Measurements from ENCODE around the gene LTBP1.
A peak's percentile ranks its signal among the peaks of the same experiment; 100 is the strongest.
"Not testable (repeated sequence)": the region's sequence is repeated elsewhere in the genome, so short reads cannot be mapped to it uniquely, and the experiment has no call there.

LTBP1 gene

DNA sequence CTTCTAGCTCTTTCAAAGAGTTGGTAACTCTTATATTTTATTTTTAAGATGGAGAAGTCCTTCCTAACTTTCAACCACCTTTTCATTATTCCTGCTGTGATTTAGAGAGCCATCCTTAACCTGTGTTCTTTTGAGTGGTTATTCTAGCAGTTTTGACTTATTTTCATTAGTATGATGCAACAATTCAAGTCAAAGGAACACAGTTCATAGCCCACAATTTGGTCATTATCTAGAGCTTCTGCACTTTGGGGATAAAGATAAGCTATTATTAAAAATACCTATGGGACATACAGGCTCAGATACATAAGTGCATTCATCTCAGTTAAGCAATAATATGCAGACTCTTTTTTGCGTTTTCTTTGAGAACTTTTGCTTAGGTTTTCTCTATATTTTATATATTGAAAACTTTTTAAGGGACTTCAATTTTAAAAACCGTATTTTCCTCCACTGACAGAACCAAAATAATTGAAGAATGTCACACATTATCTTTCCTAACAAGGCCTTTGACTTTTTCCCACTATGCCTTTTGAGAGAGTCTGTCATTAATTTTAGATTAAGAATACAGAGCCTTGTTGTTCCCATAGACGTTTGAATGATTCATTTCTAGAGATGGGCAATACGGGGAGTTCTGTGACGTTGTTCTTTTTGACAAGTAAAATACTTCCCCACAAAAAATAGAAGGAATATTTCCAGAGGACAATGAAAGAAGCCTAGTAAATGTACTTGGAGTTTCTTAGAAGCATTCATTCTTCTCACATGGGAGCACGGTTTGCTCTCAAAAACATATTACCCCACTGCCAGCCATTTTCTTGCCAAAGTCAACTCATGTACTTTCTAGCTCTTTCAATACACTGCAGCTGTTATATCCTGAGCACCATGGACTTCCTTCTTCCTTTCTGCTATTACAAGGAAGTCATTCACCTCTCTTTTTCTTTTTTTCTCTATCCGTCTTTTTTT lies 486.8 kb downstream of the LTBP1 start:
- DNase-seq (ENCODE audit: low spot score): no peak

DNA sequence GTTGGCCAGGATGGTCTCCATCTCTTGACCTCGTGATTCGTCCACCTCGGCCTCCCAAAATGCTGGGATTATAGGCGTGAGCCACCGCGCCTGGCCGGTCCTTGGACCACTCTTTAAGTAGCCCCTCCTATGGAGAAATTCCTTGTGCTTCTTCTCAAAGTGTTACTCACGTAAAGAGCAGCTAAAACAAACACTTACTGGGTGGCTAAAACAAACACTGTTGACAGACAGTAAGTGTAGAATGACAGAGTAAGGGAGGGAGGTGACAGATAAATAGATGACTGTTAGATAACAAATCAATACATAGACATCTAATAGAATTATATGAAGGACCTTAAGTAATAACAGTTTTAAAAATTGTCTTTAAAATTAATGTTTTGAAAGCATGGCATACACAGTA lies 488.8 kb downstream of the LTBP1 start:
- DNase-seq (ENCODE audit: low spot score): no peak

DNA sequence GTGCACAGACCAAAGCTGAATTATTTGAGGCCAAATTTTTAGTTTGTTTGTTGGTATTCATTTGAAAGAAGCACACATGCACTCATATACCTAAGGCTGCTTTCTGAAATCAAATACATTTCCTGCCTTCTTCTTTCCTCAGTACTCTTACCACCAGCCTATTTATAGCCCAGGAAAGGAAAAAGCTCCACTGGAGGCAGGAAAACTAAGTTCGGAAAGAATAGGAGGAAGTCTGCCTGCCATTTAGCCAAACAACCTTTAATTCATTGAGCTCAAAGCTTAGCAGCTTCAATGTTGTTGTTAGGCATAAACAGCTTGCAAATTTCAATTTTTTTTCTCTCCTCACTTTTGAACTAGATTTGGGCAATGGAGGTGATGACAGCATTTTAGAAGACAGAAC lies 489.3 kb downstream of the LTBP1 start:
- DNase-seq (ENCODE audit: low spot score): no peak

DNA sequence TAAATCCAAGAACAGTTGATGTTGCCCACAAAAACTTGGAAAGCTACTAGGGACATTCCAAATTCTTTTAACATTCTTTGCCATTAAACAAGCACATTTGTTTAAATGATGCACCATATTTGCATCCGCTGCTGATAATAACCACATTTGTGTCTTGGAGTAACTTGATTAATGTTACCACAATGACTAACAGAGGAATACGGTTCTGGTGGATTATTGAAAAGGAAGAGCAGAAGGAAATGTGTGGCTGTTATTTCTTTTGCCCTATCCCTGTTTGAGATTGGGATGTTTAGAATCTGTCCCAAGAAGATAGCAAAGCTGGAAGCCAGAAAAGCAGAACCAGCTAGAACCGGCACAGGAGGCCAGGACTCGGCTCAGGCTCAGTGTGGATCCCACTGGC lies 490.5 kb downstream of the LTBP1 start:
- no peak for DNase-seq (ENCODE audit: low spot score)

DNA sequence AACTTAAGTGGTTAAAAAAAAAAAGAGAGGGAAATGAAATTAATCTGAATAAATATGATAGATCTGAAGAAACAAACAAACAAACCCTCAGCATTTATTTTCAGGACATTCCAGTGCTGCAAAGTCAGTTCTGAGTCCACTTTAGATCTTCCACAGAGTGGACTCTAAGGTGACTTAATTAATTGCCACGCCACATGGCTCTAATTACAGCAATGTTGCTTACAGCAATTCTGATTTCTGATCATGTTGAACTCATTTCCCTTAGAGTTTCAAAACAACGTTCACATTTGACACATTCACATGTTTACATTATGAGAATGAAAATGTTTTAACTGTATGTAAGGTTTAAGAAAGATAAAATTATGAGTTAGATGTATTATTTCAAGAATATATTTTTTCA lies 491.1 kb downstream of the LTBP1 start:
- no peak for DNase-seq (ENCODE audit: low spot score)

DNA sequence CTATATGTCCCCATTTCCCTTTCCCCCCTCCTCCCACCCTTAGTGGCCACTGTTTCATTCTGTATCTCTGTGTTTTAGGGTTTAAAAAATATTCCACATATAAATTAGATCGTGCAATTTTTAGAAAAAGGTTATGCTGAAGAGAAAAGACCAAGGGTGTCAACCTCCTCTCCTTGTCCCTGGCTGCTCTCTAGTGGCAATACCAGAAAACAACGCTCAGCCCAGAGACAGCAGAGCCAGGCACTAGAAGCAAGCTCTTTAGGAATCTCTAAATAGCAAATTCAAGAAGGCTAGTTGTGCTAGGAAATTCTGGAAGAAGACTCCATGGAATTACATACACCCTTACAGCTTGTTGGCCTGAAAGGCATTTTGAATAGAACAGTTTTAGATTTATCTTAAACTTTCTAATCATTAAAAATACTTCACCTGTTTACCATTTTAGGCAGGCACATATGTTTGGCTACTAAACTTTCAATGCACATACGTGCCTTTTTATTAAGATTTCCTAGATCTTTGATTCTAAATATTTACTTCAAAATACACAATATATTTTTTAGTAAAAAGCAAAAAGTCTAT lies 494.6 kb downstream of the LTBP1 start:
- peak; percentile 49 for DNase-seq (ENCODE audit: low spot score)

DNA sequence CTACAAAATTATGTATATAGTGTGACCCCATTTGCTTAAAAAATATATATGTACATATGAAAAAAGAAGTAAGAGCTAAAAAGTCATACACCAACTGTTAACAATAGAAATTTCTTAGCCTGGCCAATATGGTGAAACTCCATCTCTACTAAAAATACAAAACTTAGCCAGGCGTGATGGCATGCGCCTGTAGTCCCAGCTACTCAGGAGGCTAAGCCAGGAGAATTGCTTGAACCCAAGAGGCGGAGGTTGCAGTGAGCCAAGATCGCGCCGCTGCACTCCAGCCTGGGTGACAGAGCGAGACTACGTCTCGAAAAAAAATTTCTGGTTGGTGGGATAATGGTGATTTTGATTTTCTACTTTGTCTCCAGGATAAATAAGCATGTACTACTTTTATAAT lies 495.3 kb downstream of the LTBP1 start:
- DNase-seq (ENCODE audit: low spot score): not testable (repeated sequence)

DNA sequence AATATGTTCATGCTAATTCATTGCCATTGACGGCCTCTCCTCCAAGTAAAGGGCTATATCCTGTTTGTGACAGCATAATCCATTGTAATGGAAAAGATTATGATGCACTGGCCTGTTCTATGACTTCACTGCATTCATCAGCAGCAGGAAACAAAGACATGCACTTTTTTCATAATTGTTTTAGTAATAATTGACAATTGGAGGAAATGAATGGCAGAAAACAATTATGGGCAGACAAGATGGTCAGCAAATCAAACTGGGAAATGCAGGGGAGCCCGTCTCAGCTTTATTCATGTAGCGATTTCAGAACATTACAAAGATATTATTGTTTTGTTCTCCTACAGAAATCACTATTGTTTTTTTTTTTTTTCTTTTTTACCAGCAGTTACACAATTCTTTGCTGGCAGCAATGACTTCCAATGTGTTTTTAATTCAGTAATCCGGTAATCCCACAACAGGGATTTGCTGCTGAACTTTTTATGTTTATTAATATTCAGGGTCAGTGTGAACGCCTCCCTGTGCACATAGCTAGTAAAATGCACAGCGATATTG lies 495.9 kb downstream of the LTBP1 start:
- DNase-seq (ENCODE audit: low spot score): no peak

DNA sequence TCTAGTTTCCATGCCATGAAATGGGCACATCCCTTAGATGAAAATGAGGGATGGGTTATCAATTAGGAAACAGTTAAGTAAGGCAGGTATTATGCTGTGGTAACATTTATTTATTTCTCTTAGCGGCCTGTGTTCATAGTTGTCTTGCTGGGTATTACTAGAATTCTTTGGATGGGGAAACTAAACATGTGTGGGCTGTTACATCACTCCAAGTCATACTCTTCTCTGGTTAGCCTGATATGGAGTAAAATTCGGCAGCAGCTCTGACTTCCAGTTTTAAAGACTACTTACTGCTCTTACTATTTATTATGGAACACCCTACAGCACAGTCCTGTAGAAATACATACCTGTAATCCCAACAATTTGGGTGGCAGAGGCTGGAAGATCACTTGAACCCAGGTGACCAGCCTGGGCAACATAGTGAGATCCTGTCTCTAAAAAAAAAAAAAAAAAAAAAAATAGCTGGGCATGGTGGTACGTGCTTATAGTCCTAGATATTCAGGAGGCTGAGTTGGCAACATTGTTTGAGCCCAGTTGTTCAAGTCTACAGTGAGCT lies 496.6 kb downstream of the LTBP1 start:
- no peak for DNase-seq (ENCODE audit: low spot score)

DNA sequence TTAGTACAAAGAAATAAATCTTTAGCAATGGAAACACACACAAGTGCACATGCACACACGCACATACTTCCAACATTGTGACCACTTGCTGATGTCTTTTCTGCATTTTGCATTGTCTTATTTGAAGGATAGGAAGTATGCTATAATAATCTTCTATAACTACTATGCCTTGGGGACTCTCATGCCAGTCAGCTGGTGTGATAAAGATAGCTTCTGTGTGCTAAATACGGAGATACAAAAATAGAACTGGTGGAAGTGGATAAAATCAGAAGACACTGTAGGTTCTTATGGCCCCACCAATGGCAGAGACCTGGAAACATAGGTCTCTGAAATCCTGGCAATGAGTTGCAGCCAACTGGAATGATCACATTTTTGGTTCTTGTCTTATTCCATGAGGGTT lies 498.2 kb downstream of the LTBP1 start:
- DNase-seq (ENCODE audit: low spot score): no peak

DNA sequence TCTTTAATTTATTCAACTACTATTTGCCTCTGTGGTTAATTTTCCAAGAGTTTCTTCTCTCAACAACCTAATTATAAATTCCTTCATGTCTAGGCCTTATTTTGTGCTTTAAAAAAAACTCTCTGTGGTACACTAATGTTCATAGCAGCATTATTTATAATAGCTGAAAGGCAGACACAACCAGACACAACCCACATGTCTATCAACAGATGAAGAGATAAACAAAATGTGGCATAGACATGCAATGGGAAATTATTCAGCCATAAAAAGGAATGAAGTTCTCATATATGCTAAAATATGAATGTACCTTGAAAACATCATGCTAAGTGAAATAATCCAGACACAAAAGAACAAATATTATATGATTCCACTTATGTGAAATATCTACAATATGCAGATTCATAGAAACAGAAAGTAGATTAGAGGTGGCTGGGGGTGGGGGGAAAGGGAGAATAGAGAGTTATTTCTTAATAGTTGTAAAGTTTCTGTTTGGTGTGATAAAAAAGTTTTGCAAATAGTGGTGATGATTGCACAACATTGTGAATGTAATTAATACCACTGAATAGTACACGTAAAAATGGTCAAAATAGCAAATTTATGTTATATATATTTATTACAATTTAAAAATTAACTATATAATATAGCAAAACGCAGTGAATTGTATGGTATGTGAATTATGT lies 501.6 kb downstream of the LTBP1 start:
- no peak for DNase-seq (ENCODE audit: low spot score)

Measured in HuH-7.5 (cell line).